GM12878 (cell line): ENCODE measurements around the gene TNFAIP8L3. TPM values are rescaled to one million over a fixed set of nuclear protein-coding genes. Genes with fewer than 3 reads are reported as not detected.

Experiments used
- ATAC-seq: fragments of 200-7000 bp; cut with Tn5 transposase; 3 replicates; pipeline ENCODE4 v1.9.1; 2020; ENCODE audit warnings: mild to moderate bottlenecking, moderate library complexity
- BruUV-seq: library from RNA; stranded (reverse); fragments of 400-500 nt; replicated peaks from 2 replicates; lab custom pipeline; 2021; lab: Mats Ljungman, UMichigan
- CTCF ChIA-PET: fragments of 300-600 bp; sonication (Branson Sonifier 250); formaldehyde crosslinking; extraction: SDS; loops from one replicate; lab custom pipeline; 2021; ENCODE audit warnings: inconsistent platforms; lab: Yijun Ruan, JAX
- POLR2A ChIA-PET: fragments of 350-600 bp; formaldehyde crosslinking; extraction: SDS; loops from one replicate; lab custom pipeline; 2021; ENCODE audit warnings: inconsistent platforms; lab: Charles Lee
- RAD21 ChIA-PET: fragments of 300-600 bp; sonication (Branson Sonifier 250); formaldehyde crosslinking; loops from one replicate; lab custom pipeline; 2023; ENCODE audit warnings: antibody characterized with exemption; ENCODE audit not compliant: unreplicated experiment; lab: Charles Lee
- SMC1A ChIA-PET: fragments of 300-600 bp; sonication (Branson Sonifier 250); formaldehyde crosslinking; loops from one replicate; lab custom pipeline; 2023; ENCODE audit not compliant: unreplicated experiment, uncharacterized antibody; lab: Charles Lee
- DNase-seq: peaks from one replicate; pipeline ENCODE4 v3.0.0-alpha.2; 2011; ENCODE audit warnings: low read depth, low spot score
- FAIRE-seq: peaks from 3 replicates; lab custom pipeline; 2011; peaks lifted over from hg19 to GRCh38; lab: Jason Lieb, UNC
- H2AFZ ChIP-seq: 2 replicates; pipeline ENCODE4 v1.6.0; 2011; ENCODE audit warnings: low read depth, low read length, control low read depth; ENCODE audit not compliant: control insufficient read depth
- H3K27ac ChIP-seq: 2 replicates; pipeline ENCODE4 v1.5.1; 2011; ENCODE audit warnings: control low read depth; ENCODE audit not compliant: control insufficient read depth, insufficient read depth
- H3K27me3 ChIP-seq, 2 experiments: replicated peaks in 1 of 2; 2 replicates each; pipeline versions ENCODE4 v1.6.0 to v1.6.1; 2011; ENCODE audit warnings: low read length in 1 of 2; ENCODE audit not compliant: control insufficient read depth in 2 of 2, insufficient read depth in 2 of 2
- H3K36me3 ChIP-seq, 2 experiments: 2 replicates each; pipeline ENCODE4 v1.5.1; 2011; ENCODE audit warnings: low read length in 1 of 2; ENCODE audit not compliant: control insufficient read depth in 2 of 2, insufficient read depth in 2 of 2
- H3K4me1 ChIP-seq: 2 replicates; pipeline ENCODE4 v1.6.1; 2011; ENCODE audit warnings: mild to moderate bottlenecking, low read length, moderate library complexity, mixed read lengths; ENCODE audit not compliant: control insufficient read depth, insufficient read depth
- H3K4me2 ChIP-seq: 2 replicates; pipeline ENCODE4 v1.6.0; 2011; ENCODE audit warnings: control low read depth; ENCODE audit not compliant: control insufficient read depth, insufficient read depth
- H3K4me3 ChIP-seq: fragments of 200-600 bp; sonication (generic); 2 replicates; pipeline ENCODE4 v1.5.1; 2016
- H3K79me2 ChIP-seq: 2 replicates; pipeline ENCODE4 v1.6.0; 2011; ENCODE audit warnings: low read length; ENCODE audit not compliant: control insufficient read depth, insufficient read depth
- H3K9ac ChIP-seq: 2 replicates; pipeline ENCODE4 v1.8.0; 2011; ENCODE audit warnings: low read length, control low read depth, mixed read lengths; ENCODE audit not compliant: control insufficient read depth, insufficient read depth
- H3K9me3 ChIP-seq: replicated peaks from 3 replicates; pipeline ENCODE4 v1.5.1; 2011; ENCODE audit warnings: mild to moderate bottlenecking, low read length; ENCODE audit not compliant: control insufficient read depth, insufficient read depth
- H4K20me1 ChIP-seq: 2 replicates; pipeline ENCODE4 v1.6.0; 2011; ENCODE audit not compliant: control insufficient read depth, insufficient read depth
- BACH1 ChIP-seq: fragments of 450-650 bp; IDR thresholded peaks from 2 replicates; pipeline ENCODE4 v1.6.1; 2017; ENCODE audit warnings: mild to moderate bottlenecking, borderline replicate concordance
- CBX3 ChIP-seq: fragments of 200-600 bp; sonication (generic); IDR thresholded peaks from 2 replicates; pipeline ENCODE4 v1.6.1; 2016; ENCODE audit warnings: low read depth, borderline replicate concordance
- CHD2 ChIP-seq: IDR thresholded peaks from 2 replicates; pipeline ENCODE4 v1.6.1; 2011; ENCODE audit warnings: low read depth, low read length, improper control_type of control experiment, borderline replicate concordance
- CREB1 ChIP-seq: IDR thresholded peaks from 2 replicates; pipeline ENCODE4 v1.6.1; 2012; ENCODE audit warnings: low read depth, mild to moderate bottlenecking, inconsistent platforms
- KDM1A ChIP-seq: fragments of 200-600 bp; sonication (generic); IDR thresholded peaks from 2 replicates; pipeline ENCODE4 v1.6.1; 2016; ENCODE audit warnings: borderline replicate concordance
- MEF2B ChIP-seq: fragments of 450-650 bp; IDR thresholded peaks from 2 replicates; pipeline ENCODE4 v1.6.1; 2018; ENCODE audit warnings: mild to moderate bottlenecking, moderate library complexity; ENCODE audit not compliant: partially characterized antibody, poor library complexity, severe bottlenecking
- PML ChIP-seq: IDR thresholded peaks from 2 replicates; pipeline ENCODE4 v1.6.1; 2012; ENCODE audit warnings: low read length, inconsistent platforms
- RELA ChIP-seq: fragments of 450-650 bp; IDR thresholded peaks from 2 replicates; pipeline ENCODE4 v1.8.0; 2014; ENCODE audit warnings: borderline replicate concordance; ENCODE audit not compliant: partially characterized antibody
- SMARCA5 ChIP-seq: fragments of 450-650 bp; IDR thresholded peaks from 2 replicates; pipeline ENCODE4 v1.6.1; 2017; ENCODE audit warnings: mild to moderate bottlenecking
- TAF1 ChIP-seq: IDR thresholded peaks from 2 replicates; pipeline ENCODE4 v1.6.1; 2011; ENCODE audit warnings: mild to moderate bottlenecking, low read depth, low read length, borderline replicate concordance
- WRNIP1 ChIP-seq: IDR thresholded peaks from 2 replicates; pipeline ENCODE4 v1.6.1; 2011; ENCODE audit warnings: low read depth, low read length, improper control_type of control experiment, borderline replicate concordance
- ZNF24 ChIP-seq: fragments of 450-650 bp; IDR thresholded peaks from 2 replicates; pipeline ENCODE4 v1.6.1; 2017; ENCODE audit warnings: antibody characterized with exemption, mild to moderate bottlenecking
- WGBS: methylation state at CpG from one replicate; pipeline ENCODE4 v1.1.6; 2016; ENCODE audit warnings: low lambda C conversion rate; ENCODE audit not compliant: insufficient replicate concordance, insufficient coverage; ENCODE audit errors: missing lambda C conversion rate; 5-methylcytosine and 5-hydroxymethylcytosine counted together
- in situ Hi-C: fragments of 300-500 bp; cut with MboI; formaldehyde crosslinking; loops from 9 replicates; pipeline ENCODE4 v1.14.3; 2018; ENCODE audit warnings: mixed read lengths
- intact Hi-C: fragments of 100-400 bp; cut with micrococcal nuclease; formaldehyde crosslinking; loops from one replicate; pipeline ENCODE4 v1.14.2; 2022; ENCODE audit not compliant: unreplicated experiment
- polyA plus RNA-seq, 11 experiments: library from polyadenylated mRNA; depleted of rRNA in 4 of 11; unstranded in 6 of 11; stranded (reverse) in 5 of 11; fragments of >200 nt; fragmentation: Nextera tagmentation in 4 of 11; fragmentation: Illumina TruSeq in 1 of 11; extraction: Ambion mirVana in 4 of 11; extraction: Trizol in 1 of 11; gene quantifications; 1 replicate in 1 of 11; 2 replicates in 10 of 11; pipeline versions ENCODE4 v1.2.1 to v1.2.3, GENCODE V29; 2011 to 2016; ENCODE audit warnings: inconsistent platforms in 2 of 11, missing spikeins in 2 of 11, low read depth in 1 of 11
- total RNA-seq, 4 experiments: library from RNA; depleted of rRNA in 3 of 4; stranded (reverse); fragments of >200 nt in 3 of 4; fragmentation: Illumina TruSeq in 1 of 4; extraction: Trizol in 1 of 4; gene quantifications; 2 replicates each; pipeline versions ENCODE4 v1.2.1 to v1.2.3, GENCODE V29; 2013 to 2021
- TF ChIP-seq, protein P1 (sequence below): fragments of 450-650 bp; IDR thresholded peaks from 2 replicates; pipeline ENCODE4 v1.6.1; 2017; ENCODE audit warnings: antibody characterized with exemption, mild to moderate bottlenecking, moderate library complexity
- TF ChIP-seq, protein P2 (sequence below): fragments of 450-650 bp; formaldehyde crosslinking; IDR thresholded peaks from 2 replicates; pipeline ENCODE4 v1.5.0; 2022; ENCODE audit warnings: mild to moderate bottlenecking, missing genetic modification characterization

TNFAIP8L3 gene
- total and polyA plus RNA-seq, 10 of the 15 experiments (the other 5 are each of a cell fraction or from before 2014, with no cell fraction given): 0.22 TPM; not detected in 9

DNA sequence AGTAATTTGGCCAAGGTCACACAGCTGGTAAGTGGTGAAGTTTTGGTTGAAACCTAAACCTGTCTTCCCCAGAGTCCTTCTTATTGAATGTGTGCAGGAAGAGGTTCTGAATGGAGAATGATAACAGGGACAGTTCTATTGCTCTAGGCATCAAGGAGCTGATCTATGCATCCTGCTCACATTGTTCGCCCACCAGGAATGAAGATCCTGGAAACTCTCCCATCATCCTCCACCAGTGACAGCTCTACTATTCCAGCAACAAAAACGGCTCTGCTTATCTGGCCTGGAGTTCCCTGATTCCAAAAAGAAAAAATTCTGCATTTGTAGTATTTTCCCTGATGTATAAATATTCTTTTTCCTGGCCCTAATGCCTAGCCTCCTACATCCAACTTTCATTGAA lies 16.4 kb upstream of the TNFAIP8L3 start:
- H3K27me3 ChIP-seq: no peaks in the 10 kb centered on the region; a peak in 2 of 4 replicates
- H2AFZ ChIP-seq: no peak overlapping the region
- H3K27ac ChIP-seq: no peak overlapping the region
- DNase-seq (no peak), ATAC-seq (no peak), FAIRE-seq (no peak)
- H4K20me1 ChIP-seq: no peaks in the 10 kb centered on the region
- no peak overlapping the region for H3K4me2 ChIP-seq
- 26% methylated on average over 2 of the region's 2 CpGs for WGBS
- no peaks in the 10 kb centered on the region for H3K9me3 ChIP-seq
- H3K4me3 ChIP-seq: no peak overlapping the region
- no peaks in the 10 kb centered on the region for H3K4me1 ChIP-seq
- intact Hi-C loops: no loop called here
- no peak overlapping the region for H3K9ac ChIP-seq
- no peak for TF ChIP-seq BACH1
- TF ChIP-seq CHD2: no peak
- no peak for TF ChIP-seq ZNF24
- no peak for TF ChIP-seq WRNIP1
- no peak for TF ChIP-seq CREB1
- TF ChIP-seq KDM1A: no peak
- TF ChIP-seq, protein P1, sequence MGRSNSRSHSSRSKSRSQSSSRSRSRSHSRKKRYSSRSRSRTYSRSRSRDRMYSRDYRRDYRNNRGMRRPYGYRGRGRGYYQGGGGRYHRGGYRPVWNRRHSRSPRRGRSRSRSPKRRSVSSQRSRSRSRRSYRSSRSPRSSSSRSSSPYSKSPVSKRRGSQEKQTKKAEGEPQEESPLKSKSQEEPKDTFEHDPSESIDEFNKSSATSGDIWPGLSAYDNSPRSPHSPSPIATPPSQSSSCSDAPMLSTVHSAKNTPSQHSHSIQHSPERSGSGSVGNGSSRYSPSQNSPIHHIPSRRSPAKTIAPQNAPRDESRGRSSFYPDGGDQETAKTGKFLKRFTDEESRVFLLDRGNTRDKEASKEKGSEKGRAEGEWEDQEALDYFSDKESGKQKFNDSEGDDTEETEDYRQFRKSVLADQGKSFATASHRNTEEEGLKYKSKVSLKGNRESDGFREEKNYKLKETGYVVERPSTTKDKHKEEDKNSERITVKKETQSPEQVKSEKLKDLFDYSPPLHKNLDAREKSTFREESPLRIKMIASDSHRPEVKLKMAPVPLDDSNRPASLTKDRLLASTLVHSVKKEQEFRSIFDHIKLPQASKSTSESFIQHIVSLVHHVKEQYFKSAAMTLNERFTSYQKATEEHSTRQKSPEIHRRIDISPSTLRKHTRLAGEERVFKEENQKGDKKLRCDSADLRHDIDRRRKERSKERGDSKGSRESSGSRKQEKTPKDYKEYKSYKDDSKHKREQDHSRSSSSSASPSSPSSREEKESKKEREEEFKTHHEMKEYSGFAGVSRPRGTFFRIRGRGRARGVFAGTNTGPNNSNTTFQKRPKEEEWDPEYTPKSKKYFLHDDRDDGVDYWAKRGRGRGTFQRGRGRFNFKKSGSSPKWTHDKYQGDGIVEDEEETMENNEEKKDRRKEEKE: no peak
- TF ChIP-seq TAF1: no peak
- no peak for TF ChIP-seq CBX3
- TF ChIP-seq SMARCA5: no peak
- TF ChIP-seq, protein P2, sequence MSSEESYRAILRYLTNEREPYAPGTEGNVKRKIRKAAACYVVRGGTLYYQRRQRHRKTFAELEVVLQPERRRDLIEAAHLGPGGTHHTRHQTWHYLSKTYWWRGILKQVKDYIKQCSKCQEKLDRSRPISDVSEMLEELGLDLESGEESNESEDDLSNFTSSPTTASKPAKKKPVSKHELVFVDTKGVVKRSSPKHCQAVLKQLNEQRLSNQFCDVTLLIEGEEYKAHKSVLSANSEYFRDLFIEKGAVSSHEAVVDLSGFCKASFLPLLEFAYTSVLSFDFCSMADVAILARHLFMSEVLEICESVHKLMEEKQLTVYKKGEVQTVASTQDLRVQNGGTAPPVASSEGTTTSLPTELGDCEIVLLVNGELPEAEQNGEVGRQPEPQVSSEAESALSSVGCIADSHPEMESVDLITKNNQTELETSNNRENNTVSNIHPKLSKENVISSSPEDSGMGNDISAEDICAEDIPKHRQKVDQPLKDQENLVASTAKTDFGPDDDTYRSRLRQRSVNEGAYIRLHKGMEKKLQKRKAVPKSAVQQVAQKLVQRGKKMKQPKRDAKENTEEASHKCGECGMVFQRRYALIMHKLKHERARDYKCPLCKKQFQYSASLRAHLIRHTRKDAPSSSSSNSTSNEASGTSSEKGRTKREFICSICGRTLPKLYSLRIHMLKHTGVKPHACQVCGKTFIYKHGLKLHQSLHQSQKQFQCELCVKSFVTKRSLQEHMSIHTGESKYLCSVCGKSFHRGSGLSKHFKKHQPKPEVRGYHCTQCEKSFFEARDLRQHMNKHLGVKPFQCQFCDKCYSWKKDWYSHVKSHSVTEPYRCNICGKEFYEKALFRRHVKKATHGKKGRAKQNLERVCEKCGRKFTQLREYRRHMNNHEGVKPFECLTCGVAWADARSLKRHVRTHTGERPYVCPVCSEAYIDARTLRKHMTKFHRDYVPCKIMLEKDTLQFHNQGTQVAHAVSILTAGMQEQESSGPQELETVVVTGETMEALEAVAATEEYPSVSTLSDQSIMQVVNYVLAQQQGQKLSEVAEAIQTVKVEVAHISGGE: no peak
- TF ChIP-seq MEF2B: no peak
- TF ChIP-seq PML: no peak
- no peak for TF ChIP-seq RELA
- ChIA-PET POLR2A (no interaction called here), SMC1A (no interaction called here), CTCF (interaction anchor here (0.7 kb wide), 1 partner anchor 151 kb away, joined by 3 read pairs; no protein-coding TSS in a partner anchor), RAD21 (interaction anchor here (0.8 to 1.0 kb wide), 3 partner anchors 10 to 17 kb away, joined by 3 read pairs; no protein-coding TSS in a partner anchor)
- no TSS peak for BruUV-seq
- no peaks in the 10 kb centered on the region for H3K36me3 ChIP-seq
- in situ Hi-C loops: no loop called here
- no peaks in the 10 kb centered on the region for H3K79me2 ChIP-seq
